NCI-H187 (cell line): ENCODE results near the gene FCGR1A.
"Not testable (repeated sequence)": the region's sequence is repeated elsewhere in the genome, so short reads cannot be mapped to it uniquely, and the experiment has no call there.

Source experiments
- DNase-seq, 2 experiments: peaks; one replicate each; lab custom pipeline; 2025; lab: John Stamatoyannopoulos, UW

FCGR1A gene

DNA sequence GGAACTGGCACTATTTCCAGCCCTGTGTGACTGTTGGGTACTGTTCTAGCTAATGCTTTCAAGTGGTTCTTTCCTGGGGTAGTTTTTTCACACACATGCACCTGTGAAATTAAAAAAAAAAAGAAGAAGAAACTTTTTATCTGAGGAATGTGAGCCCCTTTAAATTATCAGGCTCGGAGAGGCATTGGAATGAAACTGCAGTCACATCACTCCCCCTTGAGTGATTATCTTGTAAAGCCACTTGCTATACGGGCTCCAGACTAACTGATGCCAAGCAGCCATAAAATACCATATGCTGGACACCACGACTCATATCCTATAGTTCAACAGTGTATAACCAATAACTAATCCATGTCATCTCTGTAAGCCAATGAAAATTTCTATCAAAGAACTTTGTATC lies 5.4 kb upstream of the FCGR1A start:
- not testable (repeated sequence) for DNase-seq

DNA sequence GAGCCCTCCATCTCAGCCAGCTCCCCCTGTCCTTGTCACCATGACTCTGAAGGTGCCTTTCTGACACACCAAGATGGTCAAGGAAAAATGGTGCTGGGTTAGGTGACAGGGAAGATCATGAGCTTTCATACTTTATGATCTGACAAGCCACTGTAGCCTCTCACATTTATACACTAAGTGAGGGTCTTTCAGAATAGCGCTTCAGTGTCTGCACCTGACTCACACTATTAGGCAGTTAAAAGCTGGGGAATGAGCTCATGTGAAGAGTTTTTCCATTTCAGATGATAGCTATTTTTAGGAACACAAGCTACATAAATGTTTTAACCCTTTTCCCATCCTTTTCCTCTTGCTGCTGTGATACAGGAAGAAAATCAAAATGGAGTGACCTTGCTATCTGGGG lies 4.2 kb upstream of the FCGR1A start:
- DNase-seq = not testable (repeated sequence)

DNA sequence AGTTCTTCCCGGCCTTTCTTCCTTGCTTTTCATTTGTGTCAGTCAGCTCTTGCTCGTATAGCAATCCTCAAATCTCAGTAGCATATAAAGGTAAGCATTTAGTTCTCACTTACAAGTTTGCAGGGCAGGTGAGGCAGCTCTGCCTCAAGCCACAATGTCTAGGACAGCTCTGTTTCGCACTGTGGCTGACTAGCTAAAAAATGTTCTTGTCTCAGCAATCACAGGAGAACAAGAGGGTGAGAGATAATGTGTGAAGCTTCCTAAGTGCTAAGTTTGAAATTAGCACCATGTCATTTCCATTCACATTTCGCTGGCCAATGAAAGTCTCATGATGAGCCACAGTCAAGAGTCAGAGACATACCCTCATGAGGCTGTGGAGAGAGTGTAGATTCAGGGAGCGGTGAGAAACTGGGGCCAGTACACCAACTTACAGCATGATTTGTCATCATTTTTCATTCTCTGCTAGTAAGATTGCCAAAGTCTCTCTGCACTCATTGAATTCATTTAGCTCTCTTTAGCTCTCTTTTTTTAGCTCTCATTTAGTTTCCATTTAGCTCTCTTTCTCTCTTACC lies 995 bp upstream of the FCGR1A start:
- not testable (repeated sequence) for DNase-seq

DNA sequence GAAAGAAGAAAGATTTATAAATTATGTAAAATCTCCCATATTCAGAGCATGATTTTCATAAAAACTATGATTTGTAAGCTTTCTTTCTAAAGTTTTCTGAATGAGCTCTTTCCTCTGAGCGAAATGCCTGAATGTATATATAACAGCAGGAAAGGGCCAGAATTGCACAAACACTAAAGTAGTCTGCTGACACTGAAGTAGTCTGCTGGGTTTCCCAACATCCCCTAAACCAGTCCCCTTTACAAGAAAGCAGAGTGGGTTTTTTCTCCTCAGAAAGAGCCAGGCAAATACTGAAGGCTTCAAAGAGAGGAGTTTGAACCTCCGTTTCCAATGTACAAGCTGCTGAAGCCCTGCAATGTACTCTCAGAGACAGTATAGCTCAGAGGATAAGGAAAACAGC lies 795 bp downstream of the FCGR1A start:
- DNase-seq = not testable (repeated sequence)

DNA sequence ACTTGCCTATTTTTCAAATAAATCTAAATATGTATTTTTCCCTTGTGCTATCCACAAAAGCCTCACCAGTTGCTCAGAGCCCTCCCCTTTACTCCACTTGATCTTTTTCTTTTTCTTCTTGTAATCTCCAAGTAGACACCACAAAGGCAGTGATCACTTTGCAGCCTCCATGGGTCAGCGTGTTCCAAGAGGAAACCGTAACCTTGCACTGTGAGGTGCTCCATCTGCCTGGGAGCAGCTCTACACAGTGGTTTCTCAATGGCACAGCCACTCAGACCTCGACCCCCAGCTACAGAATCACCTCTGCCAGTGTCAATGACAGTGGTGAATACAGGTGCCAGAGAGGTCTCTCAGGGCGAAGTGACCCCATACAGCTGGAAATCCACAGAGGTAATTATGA lies 1.4 kb downstream of the FCGR1A start:
- DNase-seq = not testable (repeated sequence)

DNA sequence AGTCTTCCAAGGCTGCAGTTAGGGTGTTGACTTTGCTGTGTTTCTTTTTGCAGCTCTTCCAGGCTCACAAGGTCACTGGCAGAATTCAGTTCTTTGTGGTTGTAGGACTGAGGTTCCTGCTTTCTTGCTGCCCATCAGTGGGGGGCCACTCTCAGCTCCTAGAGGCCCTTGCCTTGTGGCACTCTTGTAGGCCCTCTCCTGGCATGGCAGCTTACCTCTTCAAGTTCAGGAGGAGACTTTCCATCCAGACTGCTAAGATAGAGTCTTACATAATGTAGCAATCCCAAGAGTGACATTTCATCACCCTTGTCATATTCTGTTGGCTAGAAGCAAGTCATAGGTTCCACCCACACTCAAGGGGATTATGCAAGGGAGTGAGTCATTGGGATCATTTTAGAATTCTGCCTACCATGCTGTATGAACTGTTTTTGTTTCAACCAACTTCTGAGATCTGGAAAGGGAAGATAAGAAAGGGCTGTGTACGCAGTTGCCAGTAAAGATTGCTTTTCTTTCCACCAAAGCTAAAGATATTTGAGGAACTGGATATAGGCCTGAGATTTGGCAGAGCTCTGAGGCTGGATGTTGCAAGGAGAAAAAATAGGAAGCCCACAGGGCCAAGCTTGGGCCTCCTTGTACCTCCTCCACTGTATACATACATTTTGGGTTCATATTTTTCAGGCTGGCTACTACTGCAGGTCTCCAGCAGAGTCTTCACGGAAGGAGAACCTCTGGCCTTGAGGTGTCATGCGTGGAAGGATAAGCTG lies 5.4 kb downstream of the FCGR1A start:
- not testable (repeated sequence) for DNase-seq

DNA sequence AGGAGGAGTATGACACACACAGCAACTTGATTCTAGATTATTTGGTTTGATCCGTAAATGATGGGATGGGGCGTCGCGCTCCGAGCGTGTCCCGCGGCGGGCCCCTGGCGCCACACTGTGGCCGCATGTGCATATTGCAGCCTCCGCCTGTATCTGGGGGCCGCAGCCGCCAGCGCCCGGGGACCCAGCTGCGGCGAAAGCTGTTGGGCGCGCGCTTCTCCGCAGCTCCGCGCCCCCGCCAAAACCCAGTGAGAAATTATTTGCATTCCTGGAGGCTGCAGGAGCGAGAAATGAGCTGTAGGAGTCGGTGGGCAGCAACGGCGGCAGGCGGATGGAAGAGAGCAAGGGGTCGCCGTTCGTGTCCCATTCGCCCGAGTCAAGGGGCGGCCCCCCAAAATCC lies 10.0 kb downstream of the FCGR1A start:
- not testable (repeated sequence) for DNase-seq

DNA sequence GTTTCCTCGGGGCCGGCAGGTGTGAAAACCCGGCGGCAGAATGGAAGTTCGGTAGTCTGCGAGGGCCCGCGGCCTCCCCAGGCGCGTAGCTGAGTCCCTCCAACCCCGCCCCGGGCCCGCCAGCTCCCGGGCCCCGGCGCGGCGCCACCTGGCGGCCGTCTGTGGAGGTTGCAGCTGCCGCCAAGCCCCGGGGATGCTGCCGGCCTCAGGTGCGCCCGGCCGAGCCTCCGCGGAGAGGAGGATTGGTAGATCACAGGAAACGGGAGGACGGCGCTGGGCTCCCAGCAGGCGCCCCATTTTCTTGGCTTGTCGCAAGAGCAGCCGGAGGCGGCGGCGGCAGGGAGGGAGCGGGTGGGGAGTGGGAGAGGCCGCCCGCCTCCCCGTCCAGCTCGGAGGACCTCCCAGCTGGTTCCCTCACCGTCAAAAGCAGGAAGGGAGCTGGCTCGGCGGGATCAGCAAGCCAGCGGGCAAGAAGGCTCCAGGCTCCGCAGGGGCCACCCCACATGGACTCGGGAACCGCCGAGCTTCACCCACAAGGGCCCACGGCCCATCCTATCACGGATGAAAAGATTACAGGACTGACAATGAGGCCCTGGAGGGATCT lies 10.5 kb downstream of the FCGR1A start:
- DNase-seq = peak; percentile 53 to 77

GRCh38 chr1:149793885-149794284 lies 11.4 kb downstream of the FCGR1A start:
- not testable (repeated sequence) for DNase-seq

DNA sequence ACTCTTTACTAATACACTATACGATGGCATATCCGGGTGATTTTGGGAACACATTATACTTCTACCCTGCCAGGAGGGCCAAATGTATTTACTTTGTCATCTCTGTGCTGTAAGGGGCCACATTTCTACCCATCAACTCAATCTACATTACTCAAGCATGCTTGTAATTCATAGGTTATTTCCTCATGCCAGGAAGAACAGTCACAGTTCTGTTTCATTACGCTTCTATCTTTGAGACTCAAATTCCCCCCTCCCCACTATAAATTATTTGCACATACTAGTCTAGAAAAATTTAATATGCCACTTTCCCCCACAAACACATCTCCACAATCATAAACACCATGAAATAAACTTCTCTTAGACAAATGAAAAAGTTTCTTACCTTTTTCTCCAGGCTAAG lies 19.1 kb downstream of the FCGR1A start:
- DNase-seq = not testable (repeated sequence)

DNA sequence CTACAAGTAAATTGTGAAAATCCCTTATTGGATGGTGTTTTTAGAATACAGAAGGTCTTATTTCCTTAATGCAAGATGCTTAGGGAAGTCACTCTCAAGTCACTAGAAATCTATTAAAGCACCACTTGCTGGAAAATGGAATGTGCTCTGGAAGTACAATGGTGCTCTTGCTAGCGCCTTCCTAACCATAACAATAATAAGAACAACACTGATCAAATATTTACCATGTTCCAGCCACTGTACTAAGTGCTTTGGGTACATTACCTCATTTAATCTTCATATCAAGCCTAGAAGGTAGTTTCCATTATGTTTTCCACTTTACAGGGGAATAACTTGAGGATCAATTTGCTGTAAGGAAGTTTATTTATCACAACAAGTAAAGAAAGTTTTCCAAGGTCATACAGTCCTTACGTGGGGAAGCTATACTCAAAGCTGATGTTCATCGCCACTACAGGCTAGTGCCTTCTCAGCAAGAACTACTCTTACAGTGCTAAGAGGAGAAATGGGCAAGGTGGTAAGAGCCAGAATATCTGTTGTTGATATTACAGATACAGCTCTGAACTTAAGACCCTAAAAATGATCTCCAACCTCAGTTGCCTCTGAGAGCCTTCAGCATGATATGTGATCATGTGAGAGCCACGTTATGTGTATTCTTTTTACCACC lies 22.1 kb downstream of the FCGR1A start:
- not testable (repeated sequence) for DNase-seq

DNA sequence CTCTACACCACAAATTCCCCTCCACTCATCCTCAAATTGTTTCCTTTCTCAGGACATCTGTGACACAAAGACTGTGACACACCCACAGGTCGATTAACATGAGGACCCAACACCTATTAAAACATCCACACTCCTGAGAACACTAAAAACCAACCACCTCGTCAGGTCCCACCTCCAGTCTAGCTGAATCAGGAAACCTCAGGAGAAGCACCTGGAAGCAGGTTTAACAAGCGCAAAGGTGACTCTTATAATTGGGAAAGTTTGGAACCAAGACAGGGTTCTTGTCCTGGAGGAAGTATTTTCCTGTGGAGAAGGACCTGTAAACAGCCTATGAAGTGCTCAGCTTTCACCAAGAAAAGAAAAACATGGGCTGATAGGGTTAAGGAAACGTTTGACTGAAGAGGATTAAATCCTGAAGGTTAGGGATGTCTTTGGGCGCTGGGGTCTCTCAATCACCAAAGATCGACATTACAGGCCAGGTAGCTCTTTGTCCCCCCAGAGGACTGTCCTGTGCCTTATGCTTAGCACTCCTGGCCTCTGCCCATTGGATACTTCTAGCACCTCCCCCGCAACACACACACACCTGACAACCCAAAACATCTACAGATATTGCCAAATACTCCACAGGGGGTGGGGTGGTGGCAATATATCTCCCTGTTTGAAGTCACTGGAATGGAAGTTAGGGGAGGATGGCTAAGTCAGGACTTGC lies 28.4 kb downstream of the FCGR1A start:
- not testable (repeated sequence) for DNase-seq

GRCh38 chr1:149811514-149811889 lies 29.0 kb downstream of the FCGR1A start:
- not testable (repeated sequence) for DNase-seq

- DNase-seq = peak; percentile 93 to 96
Measured at GRCh38 chr1:149811890-149812829, 29.7 kb downstream of the FCGR1A start.

GRCh38 chr1:149812893-149813801 lies 30.7 kb downstream of the FCGR1A start:
- peak; percentile 64 to 79 for DNase-seq

DNA sequence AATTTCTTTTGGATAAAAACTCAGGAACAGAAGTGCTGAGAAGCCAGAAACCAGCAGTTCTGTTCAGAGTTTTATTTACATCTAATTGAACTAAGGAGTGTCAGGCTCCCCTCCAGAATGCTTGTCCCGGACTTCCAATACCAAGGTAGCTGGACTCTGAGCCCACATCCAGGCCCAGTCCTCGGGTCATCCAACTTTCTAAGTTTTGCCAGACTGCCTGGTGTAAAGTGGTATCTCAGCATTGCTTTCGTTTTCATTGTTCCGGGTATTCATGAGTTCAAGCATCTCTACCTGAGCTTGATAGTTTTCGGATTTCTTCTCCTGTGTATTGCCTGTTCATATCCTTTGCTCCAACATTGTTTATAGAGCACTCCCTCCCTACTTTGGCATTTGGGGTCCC lies 37.9 kb downstream of the FCGR1A start:
- DNase-seq = not testable (repeated sequence)

GRCh38 chr1:149826555-149826954 lies 44.1 kb downstream of the FCGR1A start:
- not testable (repeated sequence) for DNase-seq

GRCh38 chr1:149831764-149832315 lies 49.3 kb downstream of the FCGR1A start:
- not testable (repeated sequence) for DNase-seq
